T-helper 22 cell (primary cell): ENCODE data around the gene PPM1L.

Experiments
- DNase-seq: peaks from one replicate; pipeline ENCODE4 v3.0.0-alpha.2; 2020; ENCODE audit warnings: low read depth

The PPM1L gene

DNA sequence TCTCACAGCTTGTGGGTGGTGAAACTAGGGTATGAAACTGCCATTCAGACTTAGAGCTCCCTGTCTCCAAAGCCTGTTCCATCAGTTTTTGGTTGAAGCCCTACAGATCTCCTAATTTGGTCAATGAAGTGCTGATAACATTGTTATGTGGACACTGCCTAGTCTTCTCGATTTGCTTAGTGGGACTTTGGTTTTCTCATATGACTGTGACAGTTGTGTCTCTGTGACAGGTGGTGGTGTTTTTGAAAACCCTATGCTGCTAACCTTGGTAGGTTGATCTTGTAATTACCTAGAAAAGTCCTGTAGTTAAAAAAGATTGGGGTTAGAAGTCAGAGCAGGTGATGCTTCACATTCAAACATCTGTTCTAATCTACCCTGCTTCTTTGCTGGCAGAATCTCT lies 9.2 kb downstream of the PPM1L start:
- DNase-seq: no peak

DNA sequence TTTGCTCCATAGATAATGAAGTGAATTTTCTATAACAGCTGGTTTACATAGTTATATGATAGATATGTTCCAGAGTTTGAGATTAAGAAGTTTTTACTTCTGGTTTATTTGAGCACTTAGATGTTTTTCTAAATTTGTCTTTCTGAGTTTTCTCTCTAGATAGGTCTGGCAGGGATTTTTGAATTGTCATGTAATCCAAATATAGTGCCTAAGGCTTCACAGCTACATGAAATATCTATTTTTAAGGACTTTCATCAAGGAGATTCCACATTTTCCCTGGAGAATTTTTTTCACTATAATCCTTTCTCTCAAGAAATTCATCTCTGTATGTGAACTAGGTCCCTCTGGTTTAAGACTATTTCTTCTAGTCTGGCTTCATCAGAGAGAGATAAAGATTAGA lies 12.0 kb downstream of the PPM1L start:
- DNase-seq: no peak

GRCh38 chr3:160768918-160769317 lies 12.9 kb downstream of the PPM1L start:
- DNase-seq: no peak

DNA sequence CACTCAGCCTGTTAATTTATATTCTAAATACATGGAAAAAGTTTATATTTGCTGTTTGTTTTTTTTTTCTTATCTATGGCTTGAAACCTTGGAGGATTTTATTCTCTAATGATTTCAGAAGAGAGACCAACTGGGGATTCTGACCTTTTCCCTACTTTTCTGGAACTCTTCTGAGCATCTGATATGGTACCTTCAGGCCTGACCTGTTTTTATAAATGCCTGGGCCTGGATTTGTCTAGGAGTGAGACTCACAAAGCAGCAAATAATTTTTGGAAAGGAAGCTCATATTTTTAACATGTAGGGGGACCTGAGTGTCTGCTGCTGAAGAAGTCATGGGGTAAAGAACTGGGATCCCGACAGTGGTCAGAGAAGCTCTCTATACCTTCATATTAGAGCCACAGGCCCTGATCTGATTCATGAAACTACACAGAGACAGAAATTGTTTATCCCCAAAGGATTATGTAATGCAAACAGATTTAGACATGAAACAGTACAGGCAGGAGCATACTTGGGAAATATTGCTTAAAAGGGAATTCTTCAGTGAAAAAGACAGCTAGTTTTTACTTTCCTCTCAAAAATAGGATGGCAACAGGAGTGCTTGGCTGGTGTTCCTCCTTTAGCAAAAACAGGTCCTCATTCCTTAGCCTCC lies 15.9 kb downstream of the PPM1L start:
- DNase-seq: no peak

- no peak for DNase-seq
Measured at GRCh38 chr3:160773722-160774121, 17.7 kb downstream of the PPM1L start.

DNA sequence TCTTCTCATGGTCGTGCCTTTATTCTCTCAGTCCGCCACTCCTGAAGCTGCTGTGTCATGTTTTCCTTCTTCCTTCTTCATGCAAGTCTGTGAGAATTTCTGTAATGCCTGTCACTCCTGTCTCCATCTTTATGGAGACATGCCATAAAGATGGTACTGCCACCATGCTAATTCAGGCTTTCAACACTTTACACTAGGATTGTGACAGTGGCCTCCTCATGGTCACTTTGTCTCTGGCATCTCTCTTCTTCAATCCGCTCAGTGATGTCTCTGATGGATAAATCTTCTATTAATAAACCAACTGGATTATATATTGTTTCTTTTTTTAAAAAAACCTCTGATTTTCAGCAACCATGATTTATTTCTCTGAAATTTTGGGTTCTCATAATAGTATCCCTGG lies 18.1 kb downstream of the PPM1L start:
- no peak for DNase-seq

GRCh38 chr3:160778480-160778879 lies 22.4 kb downstream of the PPM1L start:
- DNase-seq: no peak

- DNase-seq: no peak
Measured at GRCh38 chr3:160779040-160779439, 23.0 kb downstream of the PPM1L start.

- DNase-seq: no peak
Measured at GRCh38 chr3:160780245-160780644, 24.2 kb downstream of the PPM1L start.

- no peak for DNase-seq
Measured at GRCh38 chr3:160781402-160781801, 25.4 kb downstream of the PPM1L start.

GRCh38 chr3:160781863-160782262 lies 25.8 kb downstream of the PPM1L start:
- DNase-seq: no peak

GRCh38 chr3:160784853-160785252 lies 28.8 kb downstream of the PPM1L start:
- DNase-seq: no peak

- DNase-seq: no peak
Measured at GRCh38 chr3:160790726-160791125, 34.7 kb downstream of the PPM1L start.

- no peak for DNase-seq
Measured at GRCh38 chr3:160792540-160792939, 36.5 kb downstream of the PPM1L start.

DNA sequence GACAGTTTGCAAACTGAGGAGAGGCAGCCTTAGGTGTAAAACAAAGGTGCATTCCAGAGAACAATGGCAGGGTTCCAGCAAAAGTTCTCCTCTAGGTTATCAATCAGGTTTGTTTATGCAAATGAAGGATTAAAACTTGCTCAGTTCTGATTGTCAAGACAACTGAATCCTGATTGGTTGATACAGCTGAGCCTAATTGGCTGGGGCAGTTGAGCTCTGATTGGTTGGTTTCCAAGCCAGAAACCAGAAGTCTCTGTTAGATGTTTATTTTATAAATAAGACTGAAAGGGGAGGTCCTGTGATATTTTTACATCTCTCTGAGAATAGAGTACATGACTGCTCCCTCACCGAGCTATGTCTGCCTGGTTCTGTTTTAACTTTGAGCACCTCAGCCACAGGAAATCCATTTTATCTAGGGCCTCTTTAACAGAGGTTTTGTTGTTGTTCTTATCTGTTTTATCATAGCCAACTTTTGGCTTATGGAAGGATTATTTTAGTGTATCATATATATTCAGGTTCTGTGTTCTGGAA lies 37.8 kb downstream of the PPM1L start:
- DNase-seq: no peak

- DNase-seq: no peak
Measured at GRCh38 chr3:160796089-160796812, 40.2 kb downstream of the PPM1L start.

GRCh38 chr3:160796813-160797164 lies 40.8 kb downstream of the PPM1L start:
- no peak for DNase-seq

DNA sequence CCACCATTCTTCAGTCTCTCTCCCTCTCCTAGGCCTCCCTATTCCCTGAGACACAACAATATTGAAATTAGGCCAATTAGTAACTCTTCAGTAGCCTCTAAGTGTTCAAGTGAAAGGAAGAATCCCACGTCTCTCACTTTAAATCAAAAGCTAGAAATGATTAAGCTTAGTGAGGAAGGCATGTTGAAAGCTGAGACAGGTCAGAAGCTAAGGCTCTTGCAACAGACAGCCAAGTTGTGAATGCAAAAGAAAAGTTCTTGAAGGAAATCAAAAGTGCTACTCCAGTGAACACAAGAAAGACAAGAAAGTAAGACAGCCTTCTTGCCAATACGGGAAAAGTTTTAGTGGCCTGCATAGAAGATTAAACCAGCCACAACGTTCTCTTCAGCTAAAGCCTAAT lies 41.3 kb downstream of the PPM1L start:
- no peak for DNase-seq

- no peak for DNase-seq
Measured at GRCh38 chr3:160801386-160802118, 45.5 kb downstream of the PPM1L start.

- no peak for DNase-seq
Measured at GRCh38 chr3:160804762-160805161, 48.7 kb downstream of the PPM1L start.

DNA sequence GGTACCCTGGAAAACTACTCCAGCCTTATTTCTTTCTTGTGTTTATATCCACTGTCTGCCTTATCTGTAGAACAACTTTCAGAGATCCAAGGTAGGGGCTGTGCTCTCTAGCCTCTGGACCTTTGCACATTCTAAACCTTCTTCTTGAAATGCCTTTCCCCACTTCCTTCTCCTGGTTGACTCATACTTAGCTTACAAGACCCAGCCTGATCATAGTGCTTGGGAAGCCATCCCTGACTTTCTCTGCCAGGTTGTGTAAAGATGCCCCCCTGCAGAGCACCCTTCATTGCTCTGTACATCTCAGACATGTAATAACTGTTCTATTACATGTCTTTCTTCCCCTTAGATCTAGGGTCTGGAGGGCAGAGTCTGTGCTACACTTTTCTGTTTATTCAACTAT lies 50.1 kb downstream of the PPM1L start:
- DNase-seq: no peak

DNA sequence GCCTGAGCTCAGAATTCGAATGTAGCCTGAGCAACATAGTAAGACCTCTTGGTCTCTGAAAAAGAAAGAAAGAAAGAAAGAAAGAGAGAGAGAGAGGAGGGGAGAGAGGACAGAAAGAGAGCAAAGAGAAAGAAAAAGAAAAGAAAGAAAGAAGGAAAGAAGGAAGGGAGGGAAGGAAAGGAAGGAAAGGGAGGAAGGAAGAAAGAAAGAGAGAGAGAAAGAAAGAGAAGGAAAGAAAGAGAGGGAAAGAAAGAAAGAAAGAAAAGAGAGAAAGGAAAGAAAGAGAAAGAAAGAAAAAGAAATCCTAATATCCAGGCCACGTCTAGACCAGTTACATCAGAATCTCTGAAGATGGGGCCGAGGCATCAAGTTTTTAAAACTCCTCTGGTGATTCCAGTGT lies 50.7 kb downstream of the PPM1L start:
- DNase-seq: no peak

DNA sequence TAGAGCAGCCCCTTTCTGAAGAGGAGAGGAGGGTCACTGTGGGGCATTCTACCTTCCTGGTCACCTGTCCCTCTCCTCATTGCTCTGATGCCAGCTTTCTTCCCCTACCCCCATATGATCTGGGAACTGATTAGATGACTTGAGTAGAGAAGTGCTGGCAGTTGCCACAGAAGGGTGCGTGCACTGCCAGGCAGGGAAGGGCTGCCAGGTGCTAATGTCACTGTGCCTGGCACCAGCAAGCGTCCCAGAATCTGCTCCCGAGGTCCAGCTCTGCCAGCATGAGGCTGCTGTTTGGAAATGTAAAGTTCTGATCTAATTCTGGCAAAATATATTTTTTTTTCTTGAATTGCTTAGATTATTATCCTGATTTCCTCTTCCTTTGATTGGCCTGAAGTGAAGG lies 52.8 kb downstream of the PPM1L start:
- DNase-seq: no peak
